GM12878 (cell line): ENCODE data around the gene TAMALIN. TPM values are rescaled to one million over a fixed set of nuclear protein-coding genes. Genes with fewer than 3 reads are reported as not detected.

ENCODE experiments used
- ASH2L ChIP-seq: fragments of 300-600, 200-600 bp; sonication (generic); IDR thresholded peaks from 2 replicates; pipeline ENCODE4 v1.6.1; 2017; ENCODE audit warnings: low read depth, mild to moderate bottlenecking, borderline replicate concordance
- BHLHE40 ChIP-seq, 2 experiments: fragments of 450-650 bp in 1 of 2; IDR thresholded peaks; 2 replicates each; pipeline ENCODE4 v1.6.1; 2011 to 2017; ENCODE audit warnings: low read depth in 2 of 2, borderline replicate concordance in 1 of 2, improper control_type of control experiment in 1 of 2, low read length in 1 of 2, mild to moderate bottlenecking in 1 of 2
- CBX3 ChIP-seq: fragments of 200-600 bp; sonication (generic); IDR thresholded peaks from 2 replicates; pipeline ENCODE4 v1.6.1; 2016; ENCODE audit warnings: low read depth, borderline replicate concordance
- CHD2 ChIP-seq: IDR thresholded peaks from 2 replicates; pipeline ENCODE4 v1.6.1; 2011; ENCODE audit warnings: low read depth, low read length, improper control_type of control experiment, borderline replicate concordance
- CHD4 ChIP-seq: fragments of 200-600 bp; sonication (generic); IDR thresholded peaks from 2 replicates; pipeline ENCODE4 v1.6.1; 2016; ENCODE audit warnings: mild to moderate bottlenecking
- CREB1 ChIP-seq: IDR thresholded peaks from 2 replicates; pipeline ENCODE4 v1.6.1; 2012; ENCODE audit warnings: low read depth, mild to moderate bottlenecking, inconsistent platforms
- EZH2 ChIP-seq: IDR thresholded peaks from 2 replicates; pipeline ENCODE4 v1.6.1; 2012; ENCODE audit warnings: low read depth, mild to moderate bottlenecking, control low read depth, inconsistent platforms, low read length, borderline replicate concordance; ENCODE audit not compliant: control insufficient read depth
- HCFC1 ChIP-seq: fragments of 150-350 bp; IDR thresholded peaks from 2 replicates; pipeline ENCODE4 v1.6.1; 2014; ENCODE audit warnings: low read length
- KAT2A ChIP-seq: conservative IDR thresholded peaks from 2 replicates; pipeline ENCODE4 v1.6.1; 2011; ENCODE audit warnings: low read depth, low read length; ENCODE audit not compliant: control insufficient read depth
- NR2C1 ChIP-seq: fragments of 450-650 bp; IDR thresholded peaks from 2 replicates; pipeline ENCODE4 v1.6.1; 2017; ENCODE audit warnings: antibody characterized with exemption, mild to moderate bottlenecking, moderate library complexity
- SIN3A ChIP-seq: IDR thresholded peaks from 2 replicates; pipeline ENCODE4 v1.6.1; 2012; ENCODE audit warnings: low read depth, low read length, improper control_type of control experiment
- SRF ChIP-seq, 2 experiments: IDR thresholded peaks; 2 replicates each; pipeline ENCODE4 v1.6.1; 2011; ENCODE audit warnings: low read depth in 2 of 2, low read length in 2 of 2, mild to moderate bottlenecking in 1 of 2, moderate library complexity in 1 of 2
- STAT1 ChIP-seq: fragments of 450-650 bp; conservative IDR thresholded peaks from 2 replicates; pipeline ENCODE4 v1.6.1; 2014; ENCODE audit warnings: antibody characterized with exemption, mild to moderate bottlenecking
- WRNIP1 ChIP-seq: IDR thresholded peaks from 2 replicates; pipeline ENCODE4 v1.6.1; 2011; ENCODE audit warnings: low read depth, low read length, improper control_type of control experiment, borderline replicate concordance
- ZNF274 ChIP-seq: IDR thresholded peaks from one replicate; pipeline ENCODE4 v1.8.0; 2011; ENCODE audit not compliant: insufficient read length, insufficient read depth
- ZNF384 ChIP-seq: IDR thresholded peaks from 2 replicates; pipeline ENCODE4 v1.6.1; 2012; ENCODE audit warnings: low read depth, mild to moderate bottlenecking, low read length, improper control_type of control experiment, borderline replicate concordance
- polyA plus RNA-seq, 11 experiments: library from polyadenylated mRNA; depleted of rRNA in 4 of 11; unstranded in 6 of 11; stranded (reverse) in 5 of 11; fragments of >200 nt; fragmentation: Nextera tagmentation in 4 of 11; fragmentation: Illumina TruSeq in 1 of 11; extraction: Ambion mirVana in 4 of 11; extraction: Trizol in 1 of 11; gene quantifications; 1 replicate in 1 of 11; 2 replicates in 10 of 11; pipeline versions ENCODE4 v1.2.1 to v1.2.3, GENCODE V29; 2011 to 2016; ENCODE audit warnings: inconsistent platforms in 2 of 11, missing spikeins in 2 of 11, low read depth in 1 of 11
- total RNA-seq, 4 experiments: library from RNA; depleted of rRNA in 3 of 4; stranded (reverse); fragments of >200 nt in 3 of 4; fragmentation: Illumina TruSeq in 1 of 4; extraction: Trizol in 1 of 4; gene quantifications; 2 replicates each; pipeline versions ENCODE4 v1.2.1 to v1.2.3, GENCODE V29; 2013 to 2021
- TF ChIP-seq, protein P1 (sequence below): fragments of 450-650 bp; IDR thresholded peaks from 2 replicates; pipeline ENCODE4 v1.6.1; 2018; ENCODE audit warnings: borderline replicate concordance, mild to moderate bottlenecking; ENCODE audit not compliant: partially characterized antibody
- TF ChIP-seq, protein P2 (sequence below): fragments of 150-350 bp; IDR thresholded peaks from 2 replicates; pipeline ENCODE4 v1.6.1; 2014; ENCODE audit warnings: mild to moderate bottlenecking, low read depth, low read length
- TF ChIP-seq, protein P3 (sequence below): fragments of 450-650 bp; IDR thresholded peaks from 2 replicates; pipeline ENCODE4 v1.6.1; 2017; ENCODE audit warnings: low read depth, mild to moderate bottlenecking, moderate library complexity
- TF ChIP-seq, protein P4 (sequence below): IDR thresholded peaks from 2 replicates; pipeline ENCODE4 v1.6.1; 2012; ENCODE audit warnings: low read depth, low read length, improper control_type of control experiment

Gene TAMALIN
- total and polyA plus RNA-seq, 10 of the 15 experiments (the other 5 are each of a cell fraction or from before 2014, with no cell fraction given): 0.09 to 0.58 (median 0.19) TPM; not detected in 4

DNA sequence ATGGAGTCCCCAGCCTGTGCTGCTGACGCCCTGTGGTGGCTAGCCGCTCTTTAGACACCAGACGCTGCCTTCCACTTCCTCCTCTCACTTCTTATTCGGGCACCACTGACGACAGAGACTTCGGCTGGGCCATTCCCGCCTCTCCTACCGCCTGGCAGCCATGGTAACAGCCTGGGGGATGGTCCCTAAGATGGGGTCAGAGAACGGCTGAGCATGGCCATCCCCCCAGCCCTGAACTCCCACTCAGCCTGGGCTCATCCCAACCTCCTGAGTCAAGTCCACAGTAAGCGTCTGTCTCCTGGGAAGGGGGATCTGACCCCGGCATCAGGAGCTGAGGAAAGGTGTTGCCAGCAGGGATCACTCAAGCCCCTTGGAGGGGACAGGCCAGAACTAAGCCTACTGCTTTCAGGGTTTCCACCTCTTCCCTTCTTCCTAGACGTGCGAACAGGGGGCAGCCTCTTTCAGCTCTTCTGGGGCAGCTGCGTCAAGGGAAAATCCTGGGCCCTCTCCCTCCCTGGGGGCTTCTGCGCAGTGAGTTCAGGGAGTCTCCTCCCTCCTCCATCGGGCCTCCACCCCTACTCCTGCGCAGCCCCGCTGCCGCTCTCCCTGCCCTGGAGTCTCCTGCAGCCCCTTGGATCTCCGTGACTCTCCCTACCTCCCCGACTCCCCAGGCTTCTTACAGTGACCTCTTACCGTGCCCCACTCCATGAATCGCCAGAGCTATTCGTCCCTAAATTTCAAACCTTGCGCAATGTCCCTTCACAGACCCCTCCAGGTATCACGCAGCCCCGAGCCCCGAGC is 643 bp upstream of the TAMALIN start (continued):
- no peak for TF ChIP-seq ZNF274
- TF ChIP-seq SRF (IDR thresholded peaks at IDR 0.05; ENCODE audit: low read depth in 2 of 2, low read length in 2 of 2): no peak
- no peak; the same call in 1 of the 2 replicates for TF ChIP-seq HCFC1
- TF ChIP-seq, protein P1, sequence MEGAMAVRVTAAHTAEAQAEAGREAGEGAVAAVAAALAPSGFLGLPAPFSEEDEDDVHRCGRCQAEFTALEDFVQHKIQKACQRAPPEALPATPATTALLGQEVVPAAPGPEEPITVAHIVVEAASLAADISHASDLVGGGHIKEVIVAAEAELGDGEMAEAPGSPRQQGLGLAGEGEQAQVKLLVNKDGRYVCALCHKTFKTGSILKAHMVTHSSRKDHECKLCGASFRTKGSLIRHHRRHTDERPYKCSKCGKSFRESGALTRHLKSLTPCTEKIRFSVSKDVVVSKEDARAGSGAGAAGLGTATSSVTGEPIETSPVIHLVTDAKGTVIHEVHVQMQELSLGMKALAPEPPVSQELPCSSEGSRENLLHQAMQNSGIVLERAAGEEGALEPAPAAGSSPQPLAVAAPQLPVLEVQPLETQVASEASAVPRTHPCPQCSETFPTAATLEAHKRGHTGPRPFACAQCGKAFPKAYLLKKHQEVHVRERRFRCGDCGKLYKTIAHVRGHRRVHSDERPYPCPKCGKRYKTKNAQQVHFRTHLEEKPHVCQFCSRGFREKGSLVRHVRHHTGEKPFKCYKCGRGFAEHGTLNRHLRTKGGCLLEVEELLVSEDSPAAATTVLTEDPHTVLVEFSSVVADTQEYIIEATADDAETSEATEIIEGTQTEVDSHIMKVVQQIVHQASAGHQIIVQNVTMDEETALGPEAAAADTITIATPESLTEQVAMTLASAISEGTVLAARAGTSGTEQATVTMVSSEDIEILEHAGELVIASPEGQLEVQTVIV: no peak
- no peak for TF ChIP-seq WRNIP1
- no peak for TF ChIP-seq STAT1
- TF ChIP-seq, protein P2, sequence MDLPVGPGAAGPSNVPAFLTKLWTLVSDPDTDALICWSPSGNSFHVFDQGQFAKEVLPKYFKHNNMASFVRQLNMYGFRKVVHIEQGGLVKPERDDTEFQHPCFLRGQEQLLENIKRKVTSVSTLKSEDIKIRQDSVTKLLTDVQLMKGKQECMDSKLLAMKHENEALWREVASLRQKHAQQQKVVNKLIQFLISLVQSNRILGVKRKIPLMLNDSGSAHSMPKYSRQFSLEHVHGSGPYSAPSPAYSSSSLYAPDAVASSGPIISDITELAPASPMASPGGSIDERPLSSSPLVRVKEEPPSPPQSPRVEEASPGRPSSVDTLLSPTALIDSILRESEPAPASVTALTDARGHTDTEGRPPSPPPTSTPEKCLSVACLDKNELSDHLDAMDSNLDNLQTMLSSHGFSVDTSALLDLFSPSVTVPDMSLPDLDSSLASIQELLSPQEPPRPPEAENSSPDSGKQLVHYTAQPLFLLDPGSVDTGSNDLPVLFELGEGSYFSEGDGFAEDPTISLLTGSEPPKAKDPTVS: no peak
- no peak for TF ChIP-seq CHD4
- TF ChIP-seq CHD2: peak; percentile 82
- TF ChIP-seq SIN3A: no peak
- TF ChIP-seq ZNF384: no peak
- TF ChIP-seq ASH2L: no peak
- no peak for TF ChIP-seq KAT2A
- TF ChIP-seq, protein P3, sequence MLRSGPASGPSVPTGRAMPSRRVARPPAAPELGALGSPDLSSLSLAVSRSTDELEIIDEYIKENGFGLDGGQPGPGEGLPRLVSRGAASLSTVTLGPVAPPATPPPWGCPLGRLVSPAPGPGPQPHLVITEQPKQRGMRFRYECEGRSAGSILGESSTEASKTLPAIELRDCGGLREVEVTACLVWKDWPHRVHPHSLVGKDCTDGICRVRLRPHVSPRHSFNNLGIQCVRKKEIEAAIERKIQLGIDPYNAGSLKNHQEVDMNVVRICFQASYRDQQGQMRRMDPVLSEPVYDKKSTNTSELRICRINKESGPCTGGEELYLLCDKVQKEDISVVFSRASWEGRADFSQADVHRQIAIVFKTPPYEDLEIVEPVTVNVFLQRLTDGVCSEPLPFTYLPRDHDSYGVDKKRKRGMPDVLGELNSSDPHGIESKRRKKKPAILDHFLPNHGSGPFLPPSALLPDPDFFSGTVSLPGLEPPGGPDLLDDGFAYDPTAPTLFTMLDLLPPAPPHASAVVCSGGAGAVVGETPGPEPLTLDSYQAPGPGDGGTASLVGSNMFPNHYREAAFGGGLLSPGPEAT: peak; percentile 52; the same call in 1 of the 2 replicates
- TF ChIP-seq, protein P4, sequence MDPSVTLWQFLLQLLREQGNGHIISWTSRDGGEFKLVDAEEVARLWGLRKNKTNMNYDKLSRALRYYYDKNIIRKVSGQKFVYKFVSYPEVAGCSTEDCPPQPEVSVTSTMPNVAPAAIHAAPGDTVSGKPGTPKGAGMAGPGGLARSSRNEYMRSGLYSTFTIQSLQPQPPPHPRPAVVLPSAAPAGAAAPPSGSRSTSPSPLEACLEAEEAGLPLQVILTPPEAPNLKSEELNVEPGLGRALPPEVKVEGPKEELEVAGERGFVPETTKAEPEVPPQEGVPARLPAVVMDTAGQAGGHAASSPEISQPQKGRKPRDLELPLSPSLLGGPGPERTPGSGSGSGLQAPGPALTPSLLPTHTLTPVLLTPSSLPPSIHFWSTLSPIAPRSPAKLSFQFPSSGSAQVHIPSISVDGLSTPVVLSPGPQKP: no peak
- TF ChIP-seq EZH2: peak; percentile 82; the same call in 1 of the 2 replicates
- peak; percentile 7 to 84; a peak in 2 of 4 replicates for TF ChIP-seq BHLHE40 (IDR thresholded peaks at IDR 0.05; ENCODE audit: borderline replicate concordance in 1 of 2, low read depth in 2 of 2, low read length in 1 of 2)
- TF ChIP-seq CBX3: no peak
- TF ChIP-seq NR2C1: no peak
- TF ChIP-seq CREB1: peak; percentile 43; the same call in 1 of the 2 replicates
